ENCODE data around the gene NT5DC3.

Gene NT5DC3

GRCh38 chr12:103868215-103868614 lies 27.2 kb upstream of the NT5DC3 start:
- no peak for DNase-seq
- TF ChIP-seq POLR2A (IDR thresholded peaks at IDR 0.05; ENCODE audit: low read length): no peak
- no peak for TF ChIP-seq GATA1 (IDR thresholded peaks at IDR 0.05; ENCODE audit: low read depth, low read length)

DNA sequence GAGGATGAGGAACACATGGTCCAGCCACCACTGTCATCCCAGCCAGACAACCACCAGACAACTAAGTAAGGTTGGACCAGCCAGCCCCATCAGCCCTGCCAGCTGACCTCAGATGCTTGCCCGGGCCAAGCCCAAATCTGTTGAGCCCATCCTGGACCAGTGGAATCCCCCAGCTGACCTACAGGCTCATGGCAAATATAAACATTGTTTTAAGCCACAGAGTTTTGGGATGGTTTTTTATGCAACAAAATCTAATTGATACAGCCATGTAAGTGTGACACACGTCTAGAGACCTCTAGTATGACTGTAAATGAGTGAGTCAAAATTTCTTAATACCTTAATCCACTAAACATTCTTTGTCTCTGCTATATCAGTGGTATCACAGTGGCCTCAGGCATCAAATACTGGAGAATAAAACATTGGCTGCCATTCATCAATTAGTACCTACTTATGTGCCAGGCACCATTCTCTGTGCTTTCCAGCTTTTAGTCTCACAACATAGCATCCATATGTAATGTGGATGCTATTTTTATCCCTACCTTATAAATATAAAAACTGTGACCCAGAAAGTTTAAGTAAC lies 24.2 kb upstream of the NT5DC3 start:
- no peak for DNase-seq
- TF ChIP-seq POLR2A (IDR thresholded peaks at IDR 0.05; ENCODE audit: low read length): no peak
- no peak for TF ChIP-seq GATA1 (IDR thresholded peaks at IDR 0.05; ENCODE audit: low read depth, low read length)

- TF ChIP-seq GATA1 (IDR thresholded peaks at IDR 0.05; ENCODE audit: low read depth, low read length) (no peak), POLR2A (IDR thresholded peaks at IDR 0.05; ENCODE audit: low read length) (no peak)
These were observed 23.7 kb upstream of the NT5DC3 start for GRCh38 chr12:103864710-103865109.

DNA sequence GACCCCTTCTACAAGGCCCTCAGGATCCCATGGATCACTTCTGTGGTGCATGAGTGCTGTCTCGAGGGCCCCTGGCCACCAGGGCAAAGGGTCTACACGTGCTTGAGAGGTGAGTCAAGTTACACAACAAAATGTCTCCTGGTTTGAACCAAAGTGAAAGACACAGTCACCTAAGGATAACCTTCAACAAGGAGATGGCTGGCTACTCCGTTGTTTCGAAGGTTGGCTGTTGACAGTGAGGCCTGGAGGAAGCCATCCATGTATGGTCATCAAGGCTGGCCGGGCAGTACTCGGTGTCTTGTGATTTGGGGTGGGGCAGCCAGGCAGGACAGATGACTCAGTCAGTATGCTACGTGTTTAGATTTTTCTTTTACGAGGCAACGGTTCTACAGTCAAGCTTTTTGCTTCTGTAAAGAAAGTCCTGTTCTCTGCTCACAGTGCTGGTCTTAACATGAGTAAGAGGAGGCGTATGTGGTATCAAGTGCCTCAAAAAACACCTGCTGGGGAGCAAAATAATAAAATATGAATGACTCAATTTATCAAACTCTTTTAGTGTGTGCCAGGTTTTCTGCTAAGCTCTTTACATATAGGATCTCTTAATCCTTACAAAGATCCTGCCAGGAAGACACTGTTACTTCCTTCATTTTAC lies 18.0 kb upstream of the NT5DC3 start:
- TF ChIP-seq POLR2A (IDR thresholded peaks at IDR 0.05; ENCODE audit: low read length) (no peak), GATA1 (IDR thresholded peaks at IDR 0.05; ENCODE audit: low read depth, low read length) (no peak)
- DNase-seq: peak; percentile 26 to 34

More at GRCh38 chr12:103864710-103865109, 23.7 kb upstream of the NT5DC3 start:
- DNase-seq: no peak

- DNase-seq: no peak
- no peak for TF ChIP-seq POLR2A (IDR thresholded peaks at IDR 0.05; ENCODE audit: low read length)
- no peak for TF ChIP-seq GATA1 (IDR thresholded peaks at IDR 0.05; ENCODE audit: low read depth, low read length)
These were observed 17.3 kb upstream of the NT5DC3 start for GRCh38 chr12:103858335-103858734.

GRCh38 chr12:103857164-103857563 lies 16.1 kb upstream of the NT5DC3 start:
- TF ChIP-seq POLR2A (IDR thresholded peaks at IDR 0.05; ENCODE audit: low read length) (no peak), GATA1 (IDR thresholded peaks at IDR 0.05; ENCODE audit: low read depth, low read length) (no peak)
- DNase-seq: no peak

GRCh38 chr12:103855896-103856657 lies 15.0 kb upstream of the NT5DC3 start:
- TF ChIP-seq POLR2A (IDR thresholded peaks at IDR 0.05; ENCODE audit: low read length) (no peak), GATA1 (IDR thresholded peaks at IDR 0.05; ENCODE audit: low read depth, low read length) (no peak)
- no peak for DNase-seq

DNA sequence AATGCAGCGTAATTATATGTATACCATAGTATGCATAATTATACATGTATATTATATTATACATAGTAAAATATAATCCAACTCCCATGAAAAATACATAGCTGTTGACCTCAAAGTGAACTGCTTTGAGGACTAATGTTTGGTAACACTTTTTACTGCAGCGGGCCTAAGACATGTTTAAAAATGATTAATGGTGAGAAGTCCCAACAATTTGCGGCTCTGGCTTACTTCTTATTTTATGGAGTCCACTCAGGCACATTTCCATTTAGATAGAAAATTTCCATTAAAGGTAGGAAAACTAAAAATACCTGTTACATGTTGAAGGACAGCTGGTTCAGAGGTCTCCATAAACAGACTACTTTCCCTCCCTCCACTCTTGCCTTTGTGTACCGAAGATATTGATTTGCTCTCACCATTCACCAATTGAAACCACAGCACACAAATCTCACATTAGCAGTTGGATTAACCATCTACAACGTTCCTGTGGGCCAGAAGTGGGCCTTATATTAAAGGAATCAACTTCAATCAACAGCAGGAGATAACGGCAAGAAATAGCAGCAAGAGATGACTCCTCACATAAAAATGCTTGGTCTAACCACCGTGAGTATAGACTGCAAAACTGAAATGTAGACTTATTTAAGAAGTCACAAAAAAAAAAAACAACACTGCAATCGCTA lies 14.1 kb upstream of the NT5DC3 start:
- DNase-seq: no peak
- TF ChIP-seq POLR2A (IDR thresholded peaks at IDR 0.05; ENCODE audit: low read length) (no peak), GATA1 (IDR thresholded peaks at IDR 0.05; ENCODE audit: low read depth, low read length) (no peak)

DNA sequence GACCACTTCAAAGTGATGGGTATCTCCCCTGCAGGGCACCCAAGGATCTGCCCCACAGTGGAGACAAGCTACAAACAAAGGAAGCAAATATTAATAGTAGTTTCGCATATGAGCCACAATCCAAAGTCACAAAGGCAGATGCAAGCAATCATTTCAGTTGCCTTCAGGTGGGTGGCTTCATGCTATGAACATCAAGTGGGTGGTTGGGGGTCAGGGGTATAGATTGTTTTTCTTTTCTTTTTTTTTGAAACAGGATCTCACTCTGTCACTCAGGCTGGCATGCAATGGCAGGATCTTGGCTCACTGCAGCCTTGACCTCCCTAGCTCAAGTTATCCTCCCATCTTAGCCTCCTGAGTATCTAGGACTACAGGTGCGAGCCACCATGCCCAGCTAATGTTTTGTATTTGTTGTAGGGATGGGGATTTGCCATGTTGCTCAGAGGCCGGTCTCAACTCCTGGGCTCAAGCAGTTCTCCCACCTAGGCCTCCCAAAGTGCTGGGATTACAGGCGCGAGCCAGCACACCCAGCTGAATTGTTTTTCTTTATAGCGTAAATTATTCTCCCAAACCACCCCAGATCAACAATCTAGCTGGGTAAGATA lies 13.4 kb upstream of the NT5DC3 start:
- TF ChIP-seq GATA1 (IDR thresholded peaks at IDR 0.05; ENCODE audit: low read depth, low read length): no peak
- no peak for TF ChIP-seq POLR2A (IDR thresholded peaks at IDR 0.05; ENCODE audit: low read length)
- DNase-seq: no peak

DNA sequence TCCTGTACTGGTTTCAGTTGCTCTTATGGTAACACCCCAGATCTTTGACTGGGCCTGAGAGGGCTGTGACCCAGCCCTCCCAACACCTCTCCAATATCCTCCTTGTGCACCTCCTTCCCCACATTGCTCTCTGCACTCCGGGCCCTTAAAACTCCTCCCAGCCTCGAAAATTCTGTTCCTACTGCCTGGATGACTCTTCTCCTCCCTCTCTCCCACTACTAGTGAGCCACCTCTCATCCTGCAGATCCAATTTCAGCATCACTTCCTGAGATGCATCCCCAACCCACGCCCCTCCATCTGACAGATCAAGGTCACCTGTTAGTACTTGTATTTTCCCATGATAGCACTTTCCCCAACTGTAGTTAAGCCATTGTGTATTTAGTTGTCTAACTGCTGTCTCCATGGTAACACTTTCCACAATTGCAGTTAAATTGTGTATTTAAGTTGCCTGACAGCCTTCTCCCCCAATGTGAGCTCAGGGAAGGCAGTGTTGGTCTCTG lies 11.5 kb upstream of the NT5DC3 start:
- DNase-seq: no peak
- no peak for TF ChIP-seq GATA1 (IDR thresholded peaks at IDR 0.05; ENCODE audit: low read depth, low read length)
- no peak for TF ChIP-seq POLR2A (IDR thresholded peaks at IDR 0.05; ENCODE audit: low read length)

DNA sequence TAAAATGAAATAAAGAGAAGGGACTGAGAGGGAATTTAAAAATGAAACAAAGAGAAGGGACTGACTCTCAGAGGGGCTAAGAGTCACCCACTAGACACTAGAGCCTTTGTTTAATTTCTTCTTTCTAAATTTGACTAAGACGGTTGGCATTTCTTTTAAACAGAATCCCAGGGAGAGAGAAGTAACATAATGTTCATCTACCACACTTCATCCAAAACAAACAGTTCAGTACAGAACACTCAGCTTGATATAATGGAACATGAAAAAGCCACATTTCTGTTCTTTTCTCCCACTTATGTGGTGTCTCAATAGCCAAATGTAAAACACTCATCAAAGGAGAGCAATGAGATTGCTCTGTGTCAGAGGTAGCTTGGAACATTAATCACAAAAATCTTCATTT lies 10.1 kb upstream of the NT5DC3 start:
- DNase-seq: no peak
- TF ChIP-seq POLR2A (IDR thresholded peaks at IDR 0.05; ENCODE audit: low read length) (no peak), GATA1 (IDR thresholded peaks at IDR 0.05; ENCODE audit: low read depth, low read length) (no peak)

DNA sequence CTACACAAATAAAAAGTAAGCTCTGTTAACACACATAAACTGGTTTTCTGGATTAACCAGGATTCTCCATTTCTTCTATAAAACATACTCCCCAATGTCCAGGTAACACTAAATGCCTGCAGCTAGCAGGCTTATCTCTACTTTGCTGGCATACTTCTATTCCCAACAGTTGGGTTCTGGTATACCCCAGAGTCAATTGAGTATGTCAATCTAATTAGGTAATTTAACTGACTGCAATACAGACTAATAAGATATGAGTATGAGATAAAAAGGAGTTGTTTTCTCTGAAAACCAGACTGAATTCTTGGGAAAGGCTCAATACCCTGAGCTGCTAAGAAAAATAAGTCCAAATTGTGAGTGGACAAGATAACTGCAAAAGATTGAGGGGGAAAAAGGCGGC lies 9.4 kb upstream of the NT5DC3 start:
- DNase-seq: no peak
- no peak for TF ChIP-seq GATA1 (IDR thresholded peaks at IDR 0.05; ENCODE audit: low read depth, low read length)
- TF ChIP-seq POLR2A (IDR thresholded peaks at IDR 0.05; ENCODE audit: low read length): no peak

DNA sequence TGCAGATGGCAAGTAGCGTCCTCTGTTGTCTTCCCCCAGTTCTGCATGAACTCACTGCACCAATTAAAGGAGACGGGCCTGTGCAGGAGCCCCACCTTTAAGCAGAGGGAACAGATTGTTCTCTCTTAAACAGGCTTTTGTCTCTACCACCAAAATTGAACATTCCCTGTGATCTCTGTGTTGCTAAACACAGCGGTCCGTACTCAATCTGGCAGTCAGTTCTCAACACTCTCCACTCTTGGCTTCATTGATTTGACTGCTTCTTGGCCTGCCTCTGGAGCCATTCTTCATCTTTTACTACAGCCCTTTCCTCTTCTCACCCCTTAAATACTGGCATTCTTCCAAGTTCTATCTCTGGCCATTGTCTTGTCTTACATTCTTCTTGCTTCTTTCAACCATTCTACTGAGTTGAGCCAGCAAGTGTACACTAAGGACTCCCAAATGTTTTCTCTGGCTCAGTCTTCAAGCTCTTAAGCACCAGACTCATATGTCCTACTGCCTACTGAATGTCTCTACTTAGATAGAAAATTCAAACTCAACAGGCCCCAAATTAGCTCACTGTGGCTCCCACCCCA lies 8.0 kb upstream of the NT5DC3 start:
- TF ChIP-seq GATA1 (IDR thresholded peaks at IDR 0.05; ENCODE audit: low read depth, low read length) (no peak), POLR2A (IDR thresholded peaks at IDR 0.05; ENCODE audit: low read length) (no peak)
- no peak for DNase-seq

Measured in erythroblast (primary cell).